ENCODE results near the gene LAYN.
A peak's percentile ranks its signal among the peaks of the same experiment; 100 is the strongest.

The LAYN gene

GRCh38 chr11:111598559-111598958 lies 58.0 kb downstream of the LAYN start:
- DNase-seq: no peak

GRCh38 chr11:111601636-111601978 lies 61.1 kb downstream of the LAYN start:
- DNase-seq: no peak

- peak; percentile 77 for DNase-seq
Observed at GRCh38 chr11:111601979-111602864, 61.7 kb downstream of the LAYN start, which contains the start of gene SIK2. Gene SIK2 (plus strand): TSS chr11:111602449. CDS start chr11:111602564, 115 bp downstream.

- no peak for DNase-seq
Observed at GRCh38 chr11:111602865-111603610, 62.5 kb downstream of the LAYN start.

- no peak for DNase-seq
Observed at GRCh38 chr11:111603611-111604130, 63.2 kb downstream of the LAYN start.

- DNase-seq: no peak
Observed at GRCh38 chr11:111604392-111605009, 64.0 kb downstream of the LAYN start.

GRCh38 chr11:111605681-111606080 lies 65.2 kb downstream of the LAYN start:
- DNase-seq: no peak

GRCh38 chr11:111606986-111607385 lies 66.5 kb downstream of the LAYN start:
- DNase-seq: no peak

GRCh38 chr11:111607751-111608150 lies 67.2 kb downstream of the LAYN start:
- no peak for DNase-seq

Data from activated CD4-positive, CD25-positive, alpha-beta regulatory T cell treated with anti-CD3 and anti-CD28 coated beads, Interleukin-2, amount 50 U/mL, for 72 hours (primary cell).